ENCODE data around the gene CAMTA2.

The CAMTA2 gene

GRCh38 chr17:5003214-5003867 is 15.9 kb upstream of the CAMTA2 start:
- Histone ChIP-seq H3K9ac (no peak overlapping the region; a peak in 1 of 22 replicates), H3K4me3 (no peak overlapping the region), H3K4me2 (no peak overlapping the region), H3K4me1 (peaks cover 18 to 25% (median 23%) of the 10 kb centered on the region in 10 experiments), H3K9me3 (replicated peaks in 1 of 11) (no peaks in the 10 kb centered on the region), H4K20me1 (peaks cover 9 to 79% (median 23%) of the 10 kb centered on the region in 11 experiments; a peak in 15 of 22 replicates), H3K36me3 (peaks cover 68 to 87% (median 78%) of the 10 kb centered on the region in 11 experiments), H3K27me3 (no peaks in the 10 kb centered on the region), H3K27ac (no peak overlapping the region)
- TF ChIP-seq Cebpa-rat (IDR thresholded peaks at IDR 0.05): no peak

- no peak overlapping the region for H3K27ac ChIP-seq
These were observed 14.8 kb upstream of the CAMTA2 start for GRCh38 chr17:5002121-5002788.

GRCh38 chr17:5000237-5000639 is 12.8 kb upstream of the CAMTA2 start:
- H3K4me3 ChIP-seq: peak overlapping the region in 2 of 10 experiments; percentile 89 to 95; a peak in 2 of 20 replicates
- TF ChIP-seq Cebpa-rat (IDR thresholded peaks at IDR 0.05): no peak
- peak overlapping the region; percentile 97 to 100 (median 99); a peak in 21 of 22 replicates for H3K4me2 ChIP-seq
- peaks cover 9 to 64% (median 23%) of the 10 kb centered on the region in 11 experiments; a peak in 15 of 22 replicates for H4K20me1 ChIP-seq
- H3K9ac ChIP-seq: peak overlapping the region in 6 of 11 experiments; percentile 85 to 92 (median 89); a peak in 8 of 22 replicates
- H3K9me3 ChIP-seq (replicated peaks in 1 of 11): no peaks in the 10 kb centered on the region
- peaks cover 0 to 3% (median 0%) of the 10 kb centered on the region in 11 experiments; a peak in 2 of 22 replicates for H3K27me3 ChIP-seq
- peaks cover 37 to 56% (median 47%) of the 10 kb centered on the region in 11 experiments for H3K36me3 ChIP-seq
- H3K4me1 ChIP-seq: peaks cover 26 to 35% (median 31%) of the 10 kb centered on the region in 10 experiments
- no peak overlapping the region for H3K27ac ChIP-seq

More at GRCh38 chr17:5002121-5002788, 14.8 kb upstream of the CAMTA2 start:
- Histone ChIP-seq H3K4me3 (no peak overlapping the region), H3K4me2 (no peak overlapping the region), H4K20me1 (peaks cover 9 to 71% (median 23%) of the 10 kb centered on the region in 11 experiments; a peak in 15 of 22 replicates), H3K9me3 (replicated peaks in 1 of 11) (no peaks in the 10 kb centered on the region), H3K9ac (no peak overlapping the region), H3K27me3 (no peaks in the 10 kb centered on the region), H3K4me1 (peaks cover 18 to 28% (median 24%) of the 10 kb centered on the region in 10 experiments), H3K36me3 (peaks cover 57 to 77% (median 67%) of the 10 kb centered on the region in 11 experiments)
- TF ChIP-seq Cebpa-rat (IDR thresholded peaks at IDR 0.05): no peak

GRCh38 chr17:4999430-5000093 is 12.1 kb upstream of the CAMTA2 start:
- Histone ChIP-seq H3K36me3 (peaks cover 31 to 50% (median 40%) of the 10 kb centered on the region in 11 experiments), H3K27ac (peak overlapping the region in 2 of 11 experiments; percentile 86 to 89; a peak in 3 of 22 replicates), H3K4me1 (peaks cover 26 to 35% (median 31%) of the 10 kb centered on the region in 10 experiments), H3K4me3 (peak overlapping the region; percentile 83 to 99 (median 90); a peak in 18 of 20 replicates), H3K27me3 (peaks cover 0 to 3% (median 0%) of the 10 kb centered on the region in 11 experiments; a peak in 2 of 22 replicates), H3K9ac (peak overlapping the region; percentile 79 to 92 (median 89); a peak in 21 of 22 replicates), H3K4me2 (peak overlapping the region; percentile 97 to 100 (median 99)), H3K9me3 (replicated peaks in 1 of 11) (no peaks in the 10 kb centered on the region), H4K20me1 (peaks cover 9 to 59% (median 23%) of the 10 kb centered on the region in 11 experiments; a peak in 15 of 22 replicates)
- no peak for TF ChIP-seq Cebpa-rat (IDR thresholded peaks at IDR 0.05)

- no peak for TF ChIP-seq Cebpa-rat (IDR thresholded peaks at IDR 0.05)
- Histone ChIP-seq H3K27me3 (peaks cover 0 to 3% (median 0%) of the 10 kb centered on the region in 11 experiments; a peak in 2 of 22 replicates), H3K9ac (peak overlapping the region; percentile 79 to 92 (median 89)), H3K9me3 (replicated peaks in 1 of 11) (no peaks in the 10 kb centered on the region), H4K20me1 (peaks cover 9 to 52% (median 23%) of the 10 kb centered on the region in 11 experiments; a peak in 15 of 22 replicates), H3K4me1 (peaks cover 30 to 39% (median 33%) of the 10 kb centered on the region in 10 experiments), H3K4me2 (peak overlapping the region; percentile 97 to 100 (median 99)), H3K4me3 (peak overlapping the region; percentile 83 to 99 (median 90)), H3K36me3 (peaks cover 24 to 43% (median 33%) of the 10 kb centered on the region in 11 experiments), H3K27ac (peak overlapping the region; percentile 81 to 94 (median 86); a peak in 21 of 22 replicates)
These were observed 11.4 kb upstream of the CAMTA2 start for GRCh38 chr17:4998732-4999429.

- H3K4me2 ChIP-seq: peak overlapping the region; percentile 97 to 100 (median 99)
- peak overlapping the region; percentile 81 to 94 (median 86) for H3K27ac ChIP-seq
- peak overlapping the region; percentile 83 to 99 (median 90) for H3K4me3 ChIP-seq
- peaks cover 0 to 3% (median 0%) of the 10 kb centered on the region in 11 experiments; a peak in 2 of 22 replicates for H3K27me3 ChIP-seq
- H3K9ac ChIP-seq: peak overlapping the region; percentile 79 to 92 (median 89)
- H3K9me3 ChIP-seq (replicated peaks in 1 of 11): no peaks in the 10 kb centered on the region
- H3K36me3 ChIP-seq: peaks cover 17 to 36% (median 26%) of the 10 kb centered on the region in 11 experiments
- peaks cover 30 to 40% (median 33%) of the 10 kb centered on the region in 10 experiments for H3K4me1 ChIP-seq
- peaks cover 9 to 45% (median 23%) of the 10 kb centered on the region in 11 experiments; a peak in 15 of 22 replicates for H4K20me1 ChIP-seq
- no peak for TF ChIP-seq Cebpa-rat (IDR thresholded peaks at IDR 0.05)
These were observed 10.7 kb upstream of the CAMTA2 start for GRCh38 chr17:4998027-4998731.

DNA sequence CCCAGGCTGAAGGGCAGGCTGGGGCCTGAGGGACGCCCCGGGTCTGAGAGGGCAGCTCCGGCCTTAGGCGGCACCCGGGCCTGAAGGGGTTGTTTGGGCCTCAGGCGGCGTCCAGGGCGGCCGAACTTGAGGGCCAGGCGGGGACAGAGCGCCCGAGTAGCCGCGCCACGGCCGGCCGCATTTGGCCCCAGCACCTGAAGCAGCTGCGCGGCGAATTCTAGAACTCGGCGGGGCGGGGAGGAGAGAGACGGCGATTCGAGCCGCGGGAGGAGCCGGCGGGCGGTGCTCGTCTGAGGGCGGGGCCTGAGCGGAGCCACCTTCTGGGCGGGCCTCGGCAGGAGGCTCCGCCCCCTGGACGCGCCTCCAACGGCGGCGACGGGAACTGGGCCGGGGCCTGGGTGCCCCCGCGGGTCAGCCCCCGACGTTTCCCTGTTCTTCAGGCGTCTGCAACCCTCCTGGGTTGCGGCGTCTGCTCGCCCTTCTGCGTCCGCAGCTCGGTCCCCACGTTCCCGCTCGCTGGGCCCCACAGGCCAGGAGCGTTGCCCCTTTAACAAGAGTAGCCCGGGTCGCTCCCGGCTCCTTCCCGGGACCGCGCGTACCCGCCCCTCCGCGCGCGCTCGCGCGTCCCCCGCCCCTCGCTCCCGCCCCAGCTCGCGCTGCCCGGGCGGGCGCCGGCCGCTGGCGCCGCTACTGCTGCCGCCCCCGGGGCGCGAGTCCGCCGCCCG is 10.0 kb upstream of the CAMTA2 start, which contains the start of the genes INCA1 and KIF1C:
Gene INCA1, minus strand, starts transcription at position 221 of the 725 bp plus-strand sequence. CDS start 3,085 bp downstream, outside the sequence.
Gene KIF1C, plus strand, starts transcription at position 649 of the 725 bp plus-strand sequence. CDS start 2,297 bp downstream, outside the sequence.
- no peak for TF ChIP-seq Cebpa-rat (IDR thresholded peaks at IDR 0.05)
- Histone ChIP-seq H3K36me3 (peaks cover 10 to 29% (median 19%) of the 10 kb centered on the region in 11 experiments; a peak in 21 of 22 replicates), H4K20me1 (peaks cover 9 to 41% (median 23%) of the 10 kb centered on the region in 11 experiments; a peak in 15 of 22 replicates), H3K4me1 (peaks cover 30 to 40% (median 33%) of the 10 kb centered on the region in 10 experiments), H3K9ac (peak within 1 kb of the TSS; percentile 79 to 92 (median 89)), H3K27me3 (peaks cover 0 to 3% (median 0%) of the 10 kb centered on the region in 11 experiments; a peak in 2 of 22 replicates), H3K27ac (peak within 1 kb of the TSS; percentile 81 to 94 (median 86)), H3K9me3 (replicated peaks in 1 of 11) (no peaks in the 10 kb centered on the region), H3K4me2 (peak within 1 kb of the TSS; percentile 97 to 100 (median 99)), H3K4me3 (peak within 1 kb of the TSS; percentile 83 to 99 (median 90))
